Measurements from ENCODE around the gene C16orf78. TPM values are rescaled to one million over a fixed set of nuclear protein-coding genes. Genes with fewer than 3 reads are reported as not detected.

C16orf78 gene, protein sequence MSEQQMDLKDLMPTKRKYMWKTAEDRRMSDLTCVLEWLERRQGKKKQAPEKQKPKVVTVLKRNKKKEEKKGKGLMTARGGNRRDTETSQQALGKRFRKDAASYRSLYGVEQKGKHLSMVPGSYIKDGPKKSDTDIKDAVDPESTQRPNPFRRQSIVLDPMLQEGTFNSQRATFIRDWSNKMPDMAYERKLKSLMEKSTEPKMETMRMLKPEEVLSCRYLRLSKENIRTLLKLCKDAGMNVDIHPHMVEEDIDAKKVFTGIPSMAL
- not detected in 2 replicates for total RNA-seq

DNA sequence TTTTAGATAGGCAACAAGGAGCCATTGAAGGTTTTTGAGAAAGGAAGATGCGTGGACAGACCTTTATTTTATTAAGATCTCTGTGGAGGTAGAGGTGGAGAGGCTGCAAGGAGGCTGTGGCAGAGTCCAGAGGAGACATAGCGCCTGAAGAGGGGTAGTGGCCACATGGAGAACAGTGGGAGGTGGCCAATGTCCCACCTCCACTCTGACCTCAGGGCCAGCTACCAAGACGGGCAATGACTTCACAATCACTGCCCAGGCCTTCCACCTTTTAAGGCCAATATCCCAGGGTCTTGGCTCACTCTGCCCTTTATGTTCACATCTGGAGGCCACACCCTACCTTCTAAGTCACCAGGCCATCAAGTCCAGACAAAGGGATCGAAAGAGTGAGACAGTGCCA, at the start of gene C16orf78:
TSS of gene C16orf78 (plus strand) at position 301 of the 400 bp plus-strand sequence. CDS start 136 bp downstream, outside the sequence.

Other genes starting within 250 kb of the C16orf78 start
- not detected in 2 replicates for gene CBLN1, start 92.0 kb upstream of the C16orf78 start, total RNA-seq